Suprapubic skin (tissue), 4 donors: ENCODE results near the gene LIN37. TPM values are rescaled to one million over a fixed set of nuclear protein-coding genes. Genes with fewer than 3 reads are reported as not detected.

Experiments used
- DNase-seq, 2 donors: peaks; one replicate each; pipeline ENCODE4 v3.0.0-alpha.2; 2019; ENCODE audit warnings: low spot score in 2 of 2
- H3K27ac ChIP-seq: fragments of 200-600 bp; sonication (generic); one replicate; pipeline ENCODE4 v1.5.1; 2019
- H3K27me3 ChIP-seq: fragments of 200-600 bp; sonication (generic); one replicate; pipeline ENCODE4 v1.5.1; 2019
- H3K36me3 ChIP-seq: fragments of 200-600 bp; sonication (generic); one replicate; pipeline ENCODE4 v1.5.1; 2019
- H3K4me1 ChIP-seq: fragments of 200-600 bp; sonication (generic); one replicate; pipeline ENCODE4 v1.5.1; 2019
- H3K4me3 ChIP-seq: fragments of 200-600 bp; sonication (generic); one replicate; pipeline ENCODE4 v1.5.1; 2019; ENCODE audit warnings: mild to moderate bottlenecking
- H3K9me3 ChIP-seq: fragments of 200-600 bp; sonication (generic); one replicate; pipeline ENCODE4 v1.5.1; 2019
- CTCF ChIP-seq, 2 donors: fragments of 200-600 bp in 1 of 2; fragments of 450-650 bp in 1 of 2; sonication (generic) in 1 of 2; IDR thresholded peaks; one replicate each; pipeline ENCODE4 v1.5.1; 2016 to 2019; ENCODE audit warnings: antibody characterized with exemption in 2 of 2, mild to moderate bottlenecking in 1 of 2, moderate library complexity in 1 of 2
- EP300 ChIP-seq: sonication (generic); formaldehyde crosslinking; IDR thresholded peaks from one replicate; pipeline ENCODE4 v1.6.1; 2017; ENCODE audit warnings: antibody characterized with exemption
- POLR2A ChIP-seq, 2 donors: fragments of 450-650 bp; IDR thresholded peaks; one replicate each; pipeline ENCODE4 v1.6.1; 2017; ENCODE audit warnings: antibody characterized with exemption in 2 of 2, mild to moderate bottlenecking in 2 of 2, moderate library complexity in 2 of 2
- POLR2AphosphoS5 ChIP-seq, 3 donors: sonication (generic); formaldehyde crosslinking; IDR thresholded peaks; one replicate each; pipeline ENCODE4 v1.6.1; 2017; ENCODE audit warnings: antibody characterized with exemption in 3 of 3
- WGBS: methylation state at CpG from one replicate; pipeline ENCODE4 v1.1.5; 2018; 5-methylcytosine and 5-hydroxymethylcytosine counted together
- total RNA-seq, 4 donors: library from RNA; depleted of rRNA; stranded (reverse); fragments of >200 nt; gene quantifications; one replicate each; pipeline ENCODE4 v1.1.0, GENCODE V29; 2016

Gene LIN37
- total RNA-seq, 4 donors from 2014 or later: 11.0 to 21.5 (median 20.0) TPM

GRCh38 chr19:35736913-35737886, 11.2 kb upstream of the LIN37 start:
- peaks cover 60% of the 10 kb centered on the region for H3K36me3 ChIP-seq
- DNase-seq: no peak
- WGBS: 79% methylated on average over 15 of the region's 22 CpGs

DNA sequence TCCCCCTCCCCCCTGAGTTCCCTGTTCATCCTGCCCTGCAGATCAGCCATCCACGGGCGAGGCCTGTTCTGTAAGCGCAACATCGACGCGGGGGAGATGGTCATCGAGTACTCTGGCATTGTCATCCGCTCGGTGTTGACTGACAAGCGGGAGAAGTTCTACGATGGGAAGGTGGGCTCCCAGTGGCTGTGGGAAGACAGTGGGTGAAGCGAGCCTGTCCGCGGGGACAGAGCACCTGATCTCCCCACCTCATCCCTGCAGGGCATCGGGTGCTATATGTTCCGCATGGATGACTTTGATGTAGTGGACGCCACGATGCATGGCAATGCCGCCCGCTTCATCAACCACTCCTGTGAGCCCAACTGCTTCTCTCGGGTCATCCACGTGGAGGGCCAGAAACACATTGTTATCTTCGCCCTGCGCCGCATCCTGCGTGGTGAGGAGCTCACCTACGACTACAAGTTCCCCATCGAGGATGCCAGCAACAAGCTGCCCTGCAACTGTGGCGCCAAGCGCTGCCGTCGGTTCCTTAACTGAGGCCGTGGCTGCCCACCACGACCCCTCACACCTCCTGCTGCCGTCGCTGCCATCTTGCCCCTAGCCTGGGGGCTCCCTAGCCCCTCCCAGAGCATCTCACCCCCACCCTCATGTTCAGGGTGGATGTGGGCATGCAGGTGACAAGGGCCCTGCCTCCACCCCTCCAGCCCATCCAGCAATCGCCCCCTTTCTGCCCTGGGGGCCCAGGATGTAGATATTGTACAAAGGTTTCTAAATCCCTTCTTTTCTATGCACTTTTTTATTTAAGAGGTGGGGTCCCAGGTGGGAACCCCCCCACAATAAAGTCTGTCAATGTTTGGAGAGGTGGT, 10.1 kb upstream of the LIN37 start:
- H3K36me3 ChIP-seq: peaks cover 56% of the 10 kb centered on the region
- no peaks in the 10 kb centered on the region for H3K9me3 ChIP-seq
- no peak for DNase-seq
- H3K27me3 ChIP-seq: no peaks in the 10 kb centered on the region
- H3K4me3 ChIP-seq: no peak overlapping the region
- H3K27ac ChIP-seq: no peak overlapping the region
- TF ChIP-seq EP300: no peak
- 88% methylated on average over 32 of the region's 37 CpGs for WGBS
- H3K4me1 ChIP-seq: peaks cover 17% of the 10 kb centered on the region

More at GRCh38 chr19:35736913-35737886, 11.2 kb upstream of the LIN37 start:
- TF ChIP-seq POLR2A (IDR thresholded peaks at IDR 0.05) (no peak), CTCF (IDR thresholded peaks at IDR 0.05) (peak in 1 of 2 donors; percentile 7), EP300 (no peak)
- H3K4me3 ChIP-seq: no peak overlapping the region
- H3K4me1 ChIP-seq: peaks cover 20% of the 10 kb centered on the region
- H3K9me3 ChIP-seq: no peaks in the 10 kb centered on the region
- no peaks in the 10 kb centered on the region for H3K27me3 ChIP-seq
- no peak overlapping the region for H3K27ac ChIP-seq

DNA sequence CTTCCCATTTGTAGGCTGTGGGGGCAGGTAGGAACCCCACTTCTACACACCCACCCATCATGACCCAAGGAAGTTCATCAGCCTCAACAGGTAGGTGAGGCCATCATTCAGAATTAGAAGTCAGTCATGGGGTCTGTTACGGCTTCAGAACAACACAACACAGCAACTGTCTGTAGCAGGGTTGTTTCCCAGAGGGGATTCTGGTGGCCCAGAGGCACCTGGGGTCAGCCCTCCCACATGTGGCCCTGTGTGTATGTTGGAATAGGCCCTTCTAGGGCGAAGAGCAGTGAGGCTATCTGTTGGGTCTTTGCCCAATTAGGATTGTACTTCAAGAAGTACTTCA, 9.5 kb upstream of the LIN37 start:
- Histone ChIP-seq H3K9me3 (no peaks in the 10 kb centered on the region), H3K27ac (no peak overlapping the region), H3K4me1 (peaks cover 19% of the 10 kb centered on the region), H3K36me3 (peaks cover 50% of the 10 kb centered on the region), H3K4me3 (no peak overlapping the region), H3K27me3 (no peaks in the 10 kb centered on the region)
- no CpG with 5 or more reads among the region's 2 CpGs for WGBS
- no peak for DNase-seq
- TF ChIP-seq EP300 (no peak), CTCF (IDR thresholded peaks at IDR 0.05) (no peak)

- Histone ChIP-seq H3K36me3 (peaks cover 43% of the 10 kb centered on the region), H3K4me3 (peak overlapping the region; percentile 69), H3K27ac (peak overlapping the region; percentile 79), H3K4me1 (peaks cover 25% of the 10 kb centered on the region), H3K9me3 (no peaks in the 10 kb centered on the region), H3K27me3 (no peaks in the 10 kb centered on the region)
- DNase-seq: no peak
- TF ChIP-seq POLR2A (IDR thresholded peaks at IDR 0.05) (no peak), EP300 (no peak), POLR2AphosphoS5 (IDR thresholded peaks at IDR 0.05) (no peak), CTCF (IDR thresholded peaks at IDR 0.05) (no peak)
- WGBS: 78% methylated on average over 16 of the region's 29 CpGs
Observed at GRCh38 chr19:35739275-35740107, 8.9 kb upstream of the LIN37 start.

GRCh38 chr19:35740108-35740422, 8.3 kb upstream of the LIN37 start:
- Histone ChIP-seq H3K9me3 (no peaks in the 10 kb centered on the region), H3K27ac (peak overlapping the region; percentile 79), H3K27me3 (no peaks in the 10 kb centered on the region), H3K4me3 (peak overlapping the region; percentile 69), H3K36me3 (peaks cover 38% of the 10 kb centered on the region), H3K4me1 (peaks cover 28% of the 10 kb centered on the region)
- TF ChIP-seq EP300: no peak
- TF ChIP-seq POLR2A (IDR thresholded peaks at IDR 0.05): no peak
- no peak for TF ChIP-seq POLR2AphosphoS5 (IDR thresholded peaks at IDR 0.05)
- TF ChIP-seq CTCF (IDR thresholded peaks at IDR 0.05): no peak
- 2% methylated on average over 7 of the region's 16 CpGs for WGBS
- DNase-seq: no peak
